Measurements from ENCODE around the gene SPATS2L.

The SPATS2L gene

GRCh38 chr2:200405599-200406298, 99.3 kb downstream of the SPATS2L start:
- H3K36me3 ChIP-seq = peaks cover 0 to 11% (median 0%) of the 10 kb centered on the region in 11 experiments; a peak in 3 of 22 replicates
- peaks cover 0 to 69% (median 21%) of the 10 kb centered on the region in 10 experiments; a peak in 11 of 20 replicates for H3K4me1 ChIP-seq
- peak overlapping the region in 7 of 11 experiments; percentile 8 to 86 (median 57); a peak in 12 of 22 replicates for H3K4me2 ChIP-seq

DNA sequence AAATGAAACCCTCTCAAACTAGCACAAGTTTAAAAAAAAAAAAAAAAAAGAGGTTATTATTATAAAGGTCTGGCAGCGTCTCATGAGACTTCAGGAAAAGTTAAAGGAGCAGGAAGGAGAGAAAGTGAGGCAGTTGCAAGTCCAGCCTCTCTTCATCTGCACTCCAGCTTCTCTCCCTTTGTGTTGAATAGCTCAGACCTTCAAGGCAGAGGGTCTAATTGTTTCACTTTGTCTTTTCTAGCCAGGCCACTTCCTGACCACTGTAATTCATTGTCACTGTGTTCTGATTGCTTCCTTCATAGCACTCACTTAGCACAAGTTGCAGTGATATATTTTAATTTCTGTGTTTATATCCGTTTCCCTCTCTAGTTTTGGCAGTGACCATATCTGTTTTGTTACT, 99.9 kb downstream of the SPATS2L start:
- Histone ChIP-seq H3K27me3 (no peaks in the 10 kb centered on the region), H3K27ac (peak overlapping the region in 4 of 11 experiments; percentile 1 to 61 (median 44); a peak in 7 of 22 replicates), H4K20me1 (peaks cover 0 to 7% (median 0%) of the 10 kb centered on the region in 11 experiments; a peak in 1 of 22 replicates), H3K4me1 (peaks cover 0 to 69% (median 21%) of the 10 kb centered on the region in 10 experiments; a peak in 11 of 20 replicates), H3K4me2 (peak overlapping the region in 7 of 11 experiments; percentile 8 to 86 (median 57); a peak in 11 of 22 replicates), H3K9me3 (replicated peaks in 1 of 11) (no peaks in the 10 kb centered on the region; a peak in 1 of 22 replicates), H3K36me3 (peaks cover 0 to 6% (median 0%) of the 10 kb centered on the region in 11 experiments; a peak in 3 of 22 replicates), H3K4me3 (no peak overlapping the region), H3K9ac (peak overlapping the region in 2 of 11 experiments; percentile 13 to 18; a peak in 2 of 22 replicates)
- no peak for TF ChIP-seq Cebpa-rat (IDR thresholded peaks at IDR 0.05)

More at GRCh38 chr2:200405599-200406298, 99.3 kb downstream of the SPATS2L start:
- Histone ChIP-seq H3K9ac (peak overlapping the region in 2 of 11 experiments; percentile 13 to 18; a peak in 2 of 22 replicates), H3K27me3 (no peaks in the 10 kb centered on the region), H3K9me3 (replicated peaks in 1 of 11) (no peaks in the 10 kb centered on the region; a peak in 1 of 22 replicates), H3K4me3 (0 out of 20 replicates have a peak overlapping the region, but pooled peaks of 1 of the 10 experiments have one; percentile 6), H4K20me1 (peaks cover 0 to 7% (median 0%) of the 10 kb centered on the region in 11 experiments; a peak in 1 of 22 replicates), H3K27ac (peak overlapping the region in 5 of 11 experiments; percentile 1 to 61 (median 46); a peak in 8 of 22 replicates)
- TF ChIP-seq Cebpa-rat (IDR thresholded peaks at IDR 0.05) = no peak

DNA sequence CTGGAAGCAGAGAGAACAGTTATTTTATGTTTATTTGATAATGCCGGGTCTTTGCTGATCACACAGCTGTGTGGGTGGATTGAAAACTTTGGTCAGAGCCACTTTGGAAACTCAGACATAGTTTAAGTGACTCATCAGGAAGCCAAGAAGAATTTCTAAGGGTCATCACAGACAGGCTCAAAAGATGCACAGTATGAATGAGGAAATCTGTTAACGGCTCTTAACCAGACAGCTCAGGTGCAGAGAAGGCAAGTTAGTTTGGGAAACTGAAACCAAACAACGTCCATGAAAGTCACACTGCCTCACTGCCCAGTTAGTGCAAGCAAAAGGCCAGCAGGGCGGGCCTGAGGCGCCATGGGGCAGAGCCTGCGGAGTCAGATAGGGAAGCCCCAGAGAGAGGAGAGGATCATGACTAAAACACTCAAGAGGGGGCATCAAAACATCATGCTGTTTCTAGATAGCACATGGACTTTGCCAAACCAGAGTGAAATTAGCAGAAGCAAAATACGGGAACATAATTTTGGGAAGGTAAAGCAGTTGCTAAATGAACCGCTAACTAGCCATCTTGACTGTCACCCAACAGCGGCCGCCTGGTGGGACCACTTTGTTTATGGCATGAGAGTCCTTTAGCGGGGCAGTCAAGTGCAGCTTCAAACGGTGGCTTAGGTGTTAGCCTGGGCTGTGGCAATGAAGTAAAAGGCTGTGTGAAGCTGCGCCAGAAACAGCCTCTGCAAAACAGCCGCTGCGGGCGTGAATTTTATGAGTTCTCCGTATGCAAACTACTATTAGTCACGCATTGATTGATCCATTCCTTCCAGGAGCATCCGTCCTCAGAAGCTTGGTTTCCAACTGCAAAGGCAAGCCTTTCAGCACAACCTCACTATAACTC, 102.2 kb downstream of the SPATS2L start:
- Histone ChIP-seq H3K9ac (no peak overlapping the region), H4K20me1 (0 out of 22 replicates have a peak, but pooled peaks cover 0 to 7% (median 0%) of the 10 kb centered on the region in 11 experiments), H3K27ac (no peak overlapping the region), H3K4me2 (peak overlapping the region in 4 of 11 experiments; percentile 31 to 86 (median 82); a peak in 8 of 22 replicates), H3K36me3 (peaks cover 0 to 18% (median 8%) of the 10 kb centered on the region in 11 experiments; a peak in 12 of 22 replicates), H3K4me1 (peaks cover 0 to 59% (median 18%) of the 10 kb centered on the region in 10 experiments; a peak in 11 of 20 replicates), H3K27me3 (no peaks in the 10 kb centered on the region), H3K4me3 (no peak overlapping the region), H3K9me3 (replicated peaks in 1 of 11) (no peaks in the 10 kb centered on the region; a peak in 1 of 22 replicates)
- TF ChIP-seq Cebpa-rat (IDR thresholded peaks at IDR 0.05) = no peak

DNA sequence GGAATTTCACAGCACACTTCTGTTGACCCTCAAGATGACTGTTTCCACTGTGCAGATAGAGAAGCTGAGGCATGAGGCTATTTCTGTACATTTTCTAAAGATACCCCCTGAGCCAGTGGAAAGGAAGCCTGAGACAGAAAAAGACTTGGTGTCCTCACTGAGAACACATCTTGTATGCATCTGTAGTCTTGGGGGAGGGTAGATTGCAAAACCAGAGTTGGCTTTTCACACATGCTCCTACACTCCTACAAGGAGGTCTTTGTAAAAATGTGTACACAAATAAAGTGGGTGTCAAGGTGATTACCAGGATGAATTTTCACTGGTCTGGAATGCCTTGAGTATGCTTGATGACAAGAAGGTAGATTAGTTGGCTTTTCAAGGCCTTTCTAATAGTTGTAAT, 105.3 kb downstream of the SPATS2L start:
- Histone ChIP-seq H3K4me2 (no peak overlapping the region), H3K9me3 (replicated peaks in 1 of 11) (no peaks in the 10 kb centered on the region; a peak in 1 of 22 replicates), H3K4me3 (no peak overlapping the region), H3K27ac (no peak overlapping the region), H3K9ac (no peak overlapping the region), H4K20me1 (0 out of 22 replicates have a peak, but pooled peaks cover 0 to 7% (median 0%) of the 10 kb centered on the region in 11 experiments), H3K36me3 (peaks cover 4 to 32% (median 19%) of the 10 kb centered on the region in 11 experiments; a peak in 17 of 22 replicates), H3K4me1 (peaks cover 0 to 28% (median 3%) of the 10 kb centered on the region in 10 experiments; a peak in 9 of 20 replicates), H3K27me3 (no peaks in the 10 kb centered on the region)
- TF ChIP-seq Cebpa-rat (IDR thresholded peaks at IDR 0.05) = no peak

DNA sequence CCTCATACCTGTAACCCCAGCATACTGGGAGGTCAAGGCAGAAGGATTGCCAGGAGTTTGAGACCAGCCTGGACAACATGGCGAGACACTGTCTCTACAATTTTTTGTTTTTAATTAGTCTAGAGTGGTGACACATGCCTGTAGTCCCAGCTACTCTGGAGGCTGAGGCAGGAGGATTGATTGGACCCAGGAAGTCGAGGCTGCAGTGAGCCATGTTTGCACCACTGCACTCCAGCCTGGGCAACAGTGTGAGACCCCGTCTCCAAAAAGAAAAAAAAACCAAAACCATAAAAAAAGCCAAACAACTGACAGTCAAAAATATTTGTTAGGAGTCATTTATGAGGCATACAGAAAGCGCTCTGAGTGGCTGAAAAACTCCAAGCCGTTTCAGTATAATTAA, 107.9 kb downstream of the SPATS2L start:
- Histone ChIP-seq H3K4me3 (no peak overlapping the region), H3K9me3 (replicated peaks in 1 of 11) (no peaks in the 10 kb centered on the region), H3K27ac (no peak overlapping the region), H3K27me3 (no peaks in the 10 kb centered on the region), H3K4me1 (peaks cover 0 to 2% (median 0%) of the 10 kb centered on the region in 10 experiments; a peak in 2 of 20 replicates), H3K36me3 (peaks cover 10 to 56% (median 31%) of the 10 kb centered on the region in 11 experiments; a peak in 21 of 22 replicates), H3K9ac (no peak overlapping the region), H4K20me1 (no peaks in the 10 kb centered on the region), H3K4me2 (no peak overlapping the region)
- TF ChIP-seq Cebpa-rat (IDR thresholded peaks at IDR 0.05) = no peak

DNA sequence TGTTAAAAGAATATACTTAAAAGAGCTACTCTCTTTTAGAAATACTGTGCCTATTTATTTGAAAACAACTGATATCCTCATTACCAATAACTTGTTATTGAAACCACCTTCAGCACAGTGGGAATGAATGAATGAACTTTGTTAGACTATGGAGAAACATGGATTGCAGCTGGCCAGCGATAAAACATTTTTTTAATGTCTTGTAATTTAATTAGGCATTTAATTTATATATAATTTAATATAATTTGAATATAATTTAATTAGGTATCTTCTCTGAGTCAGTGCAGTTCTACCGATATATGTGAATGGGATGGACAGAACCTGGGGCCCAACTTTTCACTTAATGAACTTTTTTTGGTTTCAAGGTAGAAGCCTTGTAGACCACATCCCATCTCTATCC, 109.0 kb downstream of the SPATS2L start:
- Histone ChIP-seq H3K4me1 (no peaks in the 10 kb centered on the region), H3K27ac (no peak overlapping the region), H3K36me3 (peaks cover 20 to 67% (median 41%) of the 10 kb centered on the region in 11 experiments), H3K9me3 (replicated peaks in 1 of 11) (no peaks in the 10 kb centered on the region), H3K27me3 (no peaks in the 10 kb centered on the region), H3K9ac (no peak overlapping the region), H3K4me3 (no peak overlapping the region), H3K4me2 (no peak overlapping the region), H4K20me1 (no peaks in the 10 kb centered on the region)
- no peak for TF ChIP-seq Cebpa-rat (IDR thresholded peaks at IDR 0.05)

DNA sequence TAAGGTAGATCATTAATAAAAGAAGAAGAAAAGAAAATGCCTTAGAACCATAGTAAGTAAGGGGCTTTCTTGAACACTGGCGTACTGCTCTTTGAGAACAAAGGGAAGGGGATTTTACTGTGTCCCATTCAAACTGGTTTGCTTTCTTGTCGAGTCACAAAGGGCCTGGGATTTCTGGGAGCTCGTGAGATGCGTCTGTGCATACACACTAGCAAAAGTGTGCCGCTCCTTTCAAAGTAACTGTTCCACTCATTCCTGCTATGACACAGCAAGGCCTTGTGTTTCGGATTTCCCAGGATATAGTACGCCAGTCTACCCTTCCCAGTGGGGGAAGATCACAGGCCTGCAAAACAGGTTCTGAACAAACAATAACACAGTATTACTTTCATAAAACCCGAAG, 110.4 kb downstream of the SPATS2L start:
- TF ChIP-seq Cebpa-rat (IDR thresholded peaks at IDR 0.05) = no peak
- Histone ChIP-seq H3K4me2 (no peak overlapping the region), H3K9ac (no peak overlapping the region), H3K27ac (no peak overlapping the region), H3K4me3 (no peak overlapping the region), H3K4me1 (no peaks in the 10 kb centered on the region), H3K36me3 (peaks cover 28 to 79% (median 53%) of the 10 kb centered on the region in 11 experiments), H3K9me3 (replicated peaks in 1 of 11) (no peaks in the 10 kb centered on the region), H3K27me3 (no peaks in the 10 kb centered on the region), H4K20me1 (no peaks in the 10 kb centered on the region)

DNA sequence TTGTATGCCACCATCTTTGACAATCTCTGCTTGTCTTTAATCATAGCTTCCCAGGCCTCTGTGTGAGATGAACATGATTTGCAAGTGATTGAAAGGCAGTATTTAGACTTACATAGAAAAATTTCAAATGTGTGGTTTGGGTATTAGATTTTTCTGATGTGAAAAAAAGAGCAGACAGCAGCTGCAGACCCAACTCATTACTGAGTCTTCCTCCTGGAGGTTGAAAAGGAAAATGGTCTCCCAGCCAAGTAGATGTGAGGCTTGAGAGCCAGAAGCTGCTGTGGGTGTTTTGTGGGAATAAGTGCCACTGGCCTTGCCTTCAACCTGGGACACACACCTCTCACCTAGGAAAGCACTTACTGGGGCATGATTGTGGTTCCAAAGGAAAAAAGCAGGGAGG, 110.9 kb downstream of the SPATS2L start:
- Histone ChIP-seq H3K4me2 (no peak overlapping the region), H3K27me3 (no peaks in the 10 kb centered on the region), H3K4me3 (no peak overlapping the region), H4K20me1 (no peaks in the 10 kb centered on the region), H3K36me3 (peaks cover 28 to 81% (median 57%) of the 10 kb centered on the region in 11 experiments), H3K9me3 (replicated peaks in 1 of 11) (no peaks in the 10 kb centered on the region), H3K27ac (no peak overlapping the region), H3K4me1 (no peaks in the 10 kb centered on the region), H3K9ac (no peak overlapping the region)
- no peak for TF ChIP-seq Cebpa-rat (IDR thresholded peaks at IDR 0.05)
